Calu3 (cell line): ENCODE results near the gene EPB41L2. TPM values are rescaled to one million over a fixed set of nuclear protein-coding genes. Genes with fewer than 3 reads are reported as not detected.

Experiments used
- BruUV-seq: library from RNA; stranded (reverse); fragments of 400-500 nt; replicated peaks from 2 replicates; lab custom pipeline; 2021; lab: Mats Ljungman, UMichigan
- CTCF ChIA-PET: fragments of 300-600 bp; sonication (Branson Sonifier 250); formaldehyde crosslinking; loops from one replicate; lab custom pipeline; 2022; ENCODE audit warnings: antibody characterized with exemption; lab: Charles Lee
- DNase-seq: peaks from one replicate; pipeline ENCODE4 v3.0.0; 2022
- H3K27ac Mint-ChIP-seq: one replicate; pipeline ENCODE4 v1.8.0; 2022; ENCODE audit warnings: mixed read lengths; ENCODE audit not compliant: unreplicated experiment
- H3K27me3 Mint-ChIP-seq: one replicate; pipeline ENCODE4 v1.8.0; 2022; ENCODE audit warnings: mixed read lengths; ENCODE audit not compliant: unreplicated experiment
- H3K36me3 Mint-ChIP-seq: one replicate; pipeline ENCODE4 v1.8.0; 2022; ENCODE audit warnings: mild to moderate bottlenecking, moderate library complexity, mixed read lengths; ENCODE audit not compliant: insufficient read depth, unreplicated experiment
- H3K4me1 Mint-ChIP-seq: one replicate; pipeline ENCODE4 v1.8.0; 2022; ENCODE audit warnings: mild to moderate bottlenecking, low read depth, mixed read lengths; ENCODE audit not compliant: unreplicated experiment
- H3K4me3 Mint-ChIP-seq: one replicate; pipeline ENCODE4 v1.8.0; 2022; ENCODE audit warnings: mild to moderate bottlenecking, low read depth, moderate library complexity, mixed read lengths; ENCODE audit not compliant: unreplicated experiment
- H3K9me3 Mint-ChIP-seq: one replicate; pipeline ENCODE4 v1.8.0; 2022; ENCODE audit warnings: low read depth, mixed read lengths; ENCODE audit not compliant: unreplicated experiment
- intact Hi-C: fragments of 100-400 bp; cut with micrococcal nuclease; formaldehyde crosslinking; loops from one replicate; pipeline ENCODE4 v1.10.0; 2022; ENCODE audit not compliant: unreplicated experiment
- total RNA-seq: library from RNA; stranded (reverse); gene quantifications from 2 replicates; pipeline ENCODE4 v1.2.3, GENCODE V29; 2022
- TF ChIP-seq, protein P1 (sequence below): fragments of 200-600 bp; IDR thresholded peaks from one replicate; pipeline ENCODE4 v1.8.0; 2022; ENCODE audit warnings: antibody characterized with exemption; ENCODE audit not compliant: unreplicated experiment

EPB41L2 gene
- total RNA-seq, 1 experiment from 2014 or later = 332 TPM

DNA sequence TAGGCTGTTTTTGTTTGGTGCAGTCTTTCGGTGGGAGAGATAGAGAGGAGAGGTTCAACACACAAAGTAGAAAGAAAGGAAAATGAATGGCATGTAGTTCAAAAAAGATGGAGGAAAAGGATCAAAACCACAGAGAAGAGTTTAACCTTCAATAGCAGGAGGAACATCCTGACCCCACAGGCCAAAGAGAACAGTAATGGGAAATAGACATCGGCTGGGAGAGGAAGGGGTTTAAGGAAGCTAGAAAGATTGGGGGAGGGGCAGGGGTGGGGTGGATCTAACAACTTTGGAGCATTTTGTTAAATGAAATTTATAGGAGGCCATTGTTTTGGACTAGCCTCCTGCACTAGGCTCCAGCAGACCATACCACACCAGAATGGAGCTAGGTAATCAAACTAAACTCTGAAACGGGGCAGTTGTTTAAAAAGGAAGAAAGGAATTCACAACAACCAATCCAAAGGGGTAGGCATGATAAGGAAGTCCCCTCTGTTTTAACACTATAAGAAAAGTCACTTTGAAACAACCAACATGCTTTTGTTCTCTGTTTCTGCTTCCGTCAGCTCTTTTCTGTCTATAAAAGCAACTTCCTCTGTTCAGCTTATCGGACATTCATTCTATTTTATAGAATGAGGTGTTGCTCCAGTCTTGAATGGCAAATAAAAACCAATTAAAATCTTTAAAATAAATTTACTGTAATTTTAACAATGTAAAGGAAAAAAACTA, 82.6 kb downstream of the EPB41L2 start:
- DNase-seq = no peak
- CTCF ChIA-PET = interaction anchor here (0.5 kb wide), 1 partner anchor 24 kb away, joined by 4 read pairs; no protein-coding TSS in a partner anchor
- Mint-ChIP-seq H3K27me3 (no peaks in the 10 kb centered on the region), H3K4me3 (no peak overlapping the region), H3K9me3 (no peaks in the 10 kb centered on the region), H3K4me1 (peaks cover 36% of the 10 kb centered on the region), H3K27ac (no peak overlapping the region), H3K36me3 (no peaks in the 10 kb centered on the region)
- intact Hi-C loops = no loop called here
- TF ChIP-seq, protein P1, sequence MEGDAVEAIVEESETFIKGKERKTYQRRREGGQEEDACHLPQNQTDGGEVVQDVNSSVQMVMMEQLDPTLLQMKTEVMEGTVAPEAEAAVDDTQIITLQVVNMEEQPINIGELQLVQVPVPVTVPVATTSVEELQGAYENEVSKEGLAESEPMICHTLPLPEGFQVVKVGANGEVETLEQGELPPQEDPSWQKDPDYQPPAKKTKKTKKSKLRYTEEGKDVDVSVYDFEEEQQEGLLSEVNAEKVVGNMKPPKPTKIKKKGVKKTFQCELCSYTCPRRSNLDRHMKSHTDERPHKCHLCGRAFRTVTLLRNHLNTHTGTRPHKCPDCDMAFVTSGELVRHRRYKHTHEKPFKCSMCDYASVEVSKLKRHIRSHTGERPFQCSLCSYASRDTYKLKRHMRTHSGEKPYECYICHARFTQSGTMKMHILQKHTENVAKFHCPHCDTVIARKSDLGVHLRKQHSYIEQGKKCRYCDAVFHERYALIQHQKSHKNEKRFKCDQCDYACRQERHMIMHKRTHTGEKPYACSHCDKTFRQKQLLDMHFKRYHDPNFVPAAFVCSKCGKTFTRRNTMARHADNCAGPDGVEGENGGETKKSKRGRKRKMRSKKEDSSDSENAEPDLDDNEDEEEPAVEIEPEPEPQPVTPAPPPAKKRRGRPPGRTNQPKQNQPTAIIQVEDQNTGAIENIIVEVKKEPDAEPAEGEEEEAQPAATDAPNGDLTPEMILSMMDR = no peak
- no TSS peak for BruUV-seq

DNA sequence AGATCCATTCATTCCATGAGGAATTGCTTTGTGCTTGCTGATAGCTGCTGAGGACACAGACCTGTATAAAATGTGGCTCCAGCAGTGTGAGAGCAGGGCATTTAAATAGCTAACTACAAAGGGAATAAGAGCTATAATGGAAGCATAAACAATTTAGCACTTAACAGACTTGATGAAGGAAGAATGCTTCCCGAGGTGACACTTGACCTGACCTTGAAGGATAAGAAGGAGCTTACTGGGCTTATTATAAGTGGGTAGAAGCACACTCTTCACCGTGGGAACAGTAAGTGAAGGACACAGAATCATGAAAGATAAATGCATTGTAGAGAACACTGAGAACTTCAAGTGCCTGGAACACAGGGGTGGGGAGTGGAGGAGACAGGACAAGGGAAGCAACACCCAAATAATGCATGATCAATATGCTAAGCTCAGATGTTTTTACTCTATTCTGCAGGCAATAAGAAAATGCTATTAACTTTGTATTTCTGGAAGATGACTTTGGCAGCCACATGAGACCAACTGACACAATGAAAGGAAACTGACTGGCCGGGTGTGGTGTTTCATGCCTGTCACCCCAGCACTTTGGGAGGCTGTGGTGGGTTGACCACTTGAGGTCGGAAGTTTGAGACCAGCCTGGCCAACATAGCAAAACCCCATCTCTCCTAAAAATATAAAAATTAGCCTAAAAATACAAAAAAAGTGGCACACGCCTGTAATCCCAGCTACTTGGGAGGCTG, 84.2 kb downstream of the EPB41L2 start:
- Mint-ChIP-seq H3K36me3 (no peaks in the 10 kb centered on the region), H3K9me3 (peaks cover 2% of the 10 kb centered on the region), H3K4me1 (peaks cover 32% of the 10 kb centered on the region), H3K4me3 (no peak overlapping the region), H3K27me3 (no peaks in the 10 kb centered on the region), H3K27ac (no peak overlapping the region)
- CTCF ChIA-PET = no interaction called here
- no TSS peak for BruUV-seq
- DNase-seq = no peak
- TF ChIP-seq, protein P1 = no peak
- intact Hi-C loops = no loop called here

DNA sequence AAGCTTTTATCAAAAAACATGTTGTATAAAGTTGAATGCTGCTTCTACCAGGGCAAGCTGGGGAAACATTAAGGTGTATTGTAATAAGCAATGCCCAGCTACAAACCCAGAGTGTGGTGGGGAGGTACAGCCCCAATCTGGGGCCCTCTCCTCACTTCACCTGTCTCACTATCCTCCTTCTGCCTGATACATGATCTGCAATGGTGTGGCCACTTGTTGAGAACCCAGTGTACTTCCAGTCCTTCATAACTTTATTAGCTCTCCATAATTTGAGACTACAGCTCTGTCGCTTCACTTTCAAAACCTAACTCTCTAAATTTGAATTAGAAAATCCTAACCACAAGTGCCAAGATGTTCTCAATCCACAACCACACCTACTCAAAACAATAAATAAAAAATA, 84.9 kb downstream of the EPB41L2 start:
- DNase-seq = no peak
- Mint-ChIP-seq H3K4me3 (no peak overlapping the region), H3K4me1 (peaks cover 38% of the 10 kb centered on the region), H3K36me3 (no peaks in the 10 kb centered on the region), H3K9me3 (peaks cover 4% of the 10 kb centered on the region), H3K27me3 (no peaks in the 10 kb centered on the region), H3K27ac (no peak overlapping the region)
- CTCF ChIA-PET = no interaction called here
- intact Hi-C loops = no loop called here
- BruUV-seq = no TSS peak
- TF ChIP-seq, protein P1 = no peak

DNA sequence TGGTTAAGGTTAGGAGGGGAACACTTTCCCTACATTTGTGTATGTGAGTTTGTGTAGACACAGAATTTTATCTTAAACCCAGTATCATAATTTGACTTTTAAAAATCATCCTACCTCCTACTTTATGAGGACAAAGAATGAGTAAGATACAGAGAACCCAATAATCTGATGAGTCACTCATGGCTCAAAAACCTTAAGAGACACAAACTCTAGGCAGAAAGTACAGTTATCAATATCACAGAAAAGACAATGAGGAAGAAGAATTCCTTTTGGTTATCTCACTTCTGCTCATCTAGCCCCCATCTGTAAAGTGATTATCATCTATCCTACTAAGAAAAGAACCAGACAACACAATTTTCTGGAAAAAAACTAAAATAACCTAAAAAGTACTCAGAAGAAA, 87.7 kb downstream of the EPB41L2 start:
- no peak overlapping the region for H3K27ac Mint-ChIP-seq
- BruUV-seq = no TSS peak
- H3K36me3 Mint-ChIP-seq = no peaks in the 10 kb centered on the region
- no peak overlapping the region for H3K4me3 Mint-ChIP-seq
- no peak for DNase-seq
- TF ChIP-seq, protein P1 = no peak
- H3K27me3 Mint-ChIP-seq = no peaks in the 10 kb centered on the region
- CTCF ChIA-PET = no interaction called here
- H3K9me3 Mint-ChIP-seq = peaks cover 4% of the 10 kb centered on the region
- peaks cover 48% of the 10 kb centered on the region for H3K4me1 Mint-ChIP-seq
- intact Hi-C loops = no loop called here
